ENCODE data around the gene GGT5. TPM values are rescaled to one million over a fixed set of nuclear protein-coding genes. Genes with fewer than 3 reads are reported as not detected.

GGT5 gene, protein sequence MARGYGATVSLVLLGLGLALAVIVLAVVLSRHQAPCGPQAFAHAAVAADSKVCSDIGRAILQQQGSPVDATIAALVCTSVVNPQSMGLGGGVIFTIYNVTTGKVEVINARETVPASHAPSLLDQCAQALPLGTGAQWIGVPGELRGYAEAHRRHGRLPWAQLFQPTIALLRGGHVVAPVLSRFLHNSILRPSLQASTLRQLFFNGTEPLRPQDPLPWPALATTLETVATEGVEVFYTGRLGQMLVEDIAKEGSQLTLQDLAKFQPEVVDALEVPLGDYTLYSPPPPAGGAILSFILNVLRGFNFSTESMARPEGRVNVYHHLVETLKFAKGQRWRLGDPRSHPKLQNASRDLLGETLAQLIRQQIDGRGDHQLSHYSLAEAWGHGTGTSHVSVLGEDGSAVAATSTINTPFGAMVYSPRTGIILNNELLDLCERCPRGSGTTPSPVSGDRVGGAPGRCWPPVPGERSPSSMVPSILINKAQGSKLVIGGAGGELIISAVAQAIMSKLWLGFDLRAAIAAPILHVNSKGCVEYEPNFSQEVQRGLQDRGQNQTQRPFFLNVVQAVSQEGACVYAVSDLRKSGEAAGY
- under 0.01 TPM in 1 of 2 replicates, not detected in the other for total RNA-seq

DNA sequence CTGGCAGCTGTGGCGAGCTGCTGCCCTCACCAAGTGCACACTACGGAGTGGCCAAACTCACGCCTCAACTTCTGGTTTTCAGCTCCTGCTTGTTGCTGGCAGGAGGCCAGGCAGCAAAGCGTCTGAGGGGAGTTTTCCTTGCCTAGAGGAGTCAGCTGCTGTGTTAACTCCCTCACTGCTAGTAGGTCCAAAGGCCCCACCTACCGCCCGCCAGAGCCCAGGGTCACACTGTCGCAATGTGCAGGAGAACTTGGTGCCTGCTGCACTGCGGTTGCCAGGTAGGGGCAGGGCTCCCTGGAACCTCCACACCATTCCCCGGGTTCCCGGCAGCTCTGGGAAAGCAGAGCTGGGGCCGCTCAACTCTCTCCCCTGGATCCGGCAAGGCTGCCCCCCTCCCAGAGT is at the start of gene GGT5:
GGT5 (minus strand) TSS at position 53 of the 402 bp plus-strand sequence. CDS start 357 bp downstream, outside the sequence.

DNA sequence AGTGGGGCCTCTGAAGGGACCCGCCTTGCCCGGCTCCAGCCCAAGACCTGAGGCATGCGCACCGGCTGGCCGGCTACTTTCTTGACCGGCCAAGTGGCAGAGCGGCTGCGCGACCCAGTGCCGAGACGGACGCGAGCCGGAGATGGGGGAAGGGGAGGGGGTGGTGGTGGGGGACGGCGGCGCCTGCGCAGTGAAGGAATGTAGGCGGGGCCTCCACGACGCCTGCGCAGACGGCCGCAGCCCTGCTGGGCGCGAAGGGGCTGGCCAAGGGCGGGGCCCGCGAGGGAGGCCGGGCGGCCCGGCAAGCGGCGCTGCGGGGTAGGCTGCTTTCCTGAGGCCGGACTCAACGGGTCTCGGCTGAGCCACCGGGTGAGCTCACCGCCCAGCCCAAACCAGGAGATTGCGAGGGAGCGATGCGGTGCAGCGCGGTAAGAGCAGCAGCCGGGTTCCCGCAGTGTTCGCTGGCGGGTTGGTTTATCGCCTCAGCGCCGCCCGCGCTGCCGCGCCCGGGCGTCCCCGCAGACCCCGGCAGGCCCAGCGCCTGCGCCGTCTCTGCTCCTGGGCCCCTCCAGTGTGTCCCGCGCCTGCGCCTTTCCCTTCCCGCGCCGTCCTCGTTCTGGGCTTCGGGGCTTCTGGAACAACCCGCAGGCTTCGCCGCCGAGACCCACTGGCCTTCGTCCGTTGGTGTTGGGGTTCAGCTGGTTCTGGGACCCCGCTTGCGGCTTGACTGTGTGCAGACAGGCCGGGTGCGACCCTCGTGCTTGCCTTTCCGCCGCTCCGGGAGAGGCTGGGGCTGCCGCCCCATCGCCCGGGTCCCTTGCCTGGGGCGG is 25.9 kb upstream of the GGT5 start, which contains the start of gene SPECC1L:
SPECC1L (plus strand) TSS at position 276 of the 830 bp plus-strand sequence. CDS start 31,401 bp downstream, outside the sequence.

DNA sequence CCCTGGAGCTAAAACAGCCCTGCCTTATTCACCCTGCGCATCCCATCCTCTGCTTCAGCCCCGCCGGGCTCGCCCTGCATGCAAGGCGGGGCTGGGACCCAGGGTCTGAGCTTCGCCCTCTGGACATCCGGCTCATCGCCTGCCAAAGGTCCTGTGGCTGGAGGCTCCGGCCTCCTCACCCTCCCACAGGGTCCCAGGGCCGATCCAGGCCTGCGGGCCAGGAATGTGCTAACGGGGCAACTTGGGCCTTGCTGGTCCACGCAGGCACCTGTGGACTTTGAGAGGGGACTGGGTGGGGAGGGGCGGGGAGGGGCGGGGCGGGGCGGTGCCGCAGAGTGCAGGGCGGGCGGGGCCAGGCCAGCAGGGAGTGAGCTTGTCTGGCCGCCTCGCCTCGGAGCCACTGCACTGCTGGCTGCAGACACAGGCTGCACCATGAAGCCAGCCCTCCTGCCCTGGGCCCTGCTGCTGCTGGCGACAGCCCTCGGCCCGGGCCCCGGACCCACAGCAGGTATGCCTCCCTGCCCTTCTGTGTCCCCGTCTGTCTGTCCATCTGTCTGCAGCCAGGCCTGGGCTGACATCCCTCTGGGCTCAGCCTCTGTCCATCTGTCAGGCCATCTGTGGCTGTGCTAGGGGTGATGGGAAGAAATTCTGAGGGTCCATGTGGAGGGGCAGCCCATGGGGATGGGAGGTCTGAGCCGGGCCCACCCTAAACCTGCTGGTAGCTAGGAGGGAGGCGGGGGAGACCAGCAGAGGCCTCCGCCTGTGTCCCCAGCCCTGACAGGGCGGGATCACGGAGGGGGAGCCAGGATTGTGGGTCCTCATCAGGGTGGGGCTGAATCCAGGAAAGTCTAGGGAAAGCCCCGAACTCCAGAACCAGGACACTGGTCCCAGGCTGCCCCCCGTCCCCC is 63.5 kb downstream of the GGT5 start, which contains the start of gene SUSD2:
SUSD2 (plus strand) TSS at position 400 of the 908 bp plus-strand sequence; CDS start at position 433, 33 bp downstream.

Other genes with a start within 250 kb of the GGT5 start
- not detected in 2 replicates for gene GSTT4, start 239.6 kb downstream of the GGT5 start, total RNA-seq
- 21.2 and 54.3 TPM in 2 replicates for gene CABIN1, start 233.8 kb downstream of the GGT5 start, total RNA-seq
- under 0.01 and 0.36 TPM in 2 replicates for gene SUSD2, start 63.6 kb downstream of the GGT5 start, total RNA-seq
- gene SPECC1L, start 25.7 kb upstream of the GGT5 start, total RNA-seq: 39.3 and 55.7 TPM in 2 replicates
- 0.34 and 0.64 TPM in 2 replicates for gene ADORA2A, start 182.5 kb upstream of the GGT5 start, total RNA-seq